IPS-20b (cell line): Measurements from ENCODE around the gene DEPDC5.

Experiments used
- H3K27ac ChIP-seq: one replicate; pipeline ENCODE4 v1.5.1; 2013; ENCODE audit warnings: low read length
- H3K27me3 ChIP-seq: 2 replicates; pipeline ENCODE4 v1.6.1; 2013; ENCODE audit warnings: mild to moderate bottlenecking, low read length, inconsistent platforms; ENCODE audit not compliant: insufficient read depth
- H3K36me3 ChIP-seq: 2 replicates; pipeline ENCODE4 v1.6.1; 2013; ENCODE audit warnings: low read depth, mild to moderate bottlenecking, inconsistent platforms, low read length, moderate library complexity; ENCODE audit not compliant: insufficient read depth
- H3K4me1 ChIP-seq: 2 replicates; pipeline ENCODE4 v1.6.1; 2013; ENCODE audit warnings: mild to moderate bottlenecking, control low read depth, inconsistent platforms, low read length, moderate library complexity; ENCODE audit not compliant: insufficient read depth
- H3K4me3 ChIP-seq: 2 replicates; pipeline ENCODE4 v1.5.1; 2013; ENCODE audit warnings: mild to moderate bottlenecking, low read length, inconsistent platforms
- H3K9ac ChIP-seq: 2 replicates; pipeline ENCODE4 v1.6.1; 2013; ENCODE audit warnings: low read depth, mild to moderate bottlenecking, inconsistent platforms, low read length, moderate library complexity
- H3K9me3 ChIP-seq: 2 replicates; pipeline ENCODE4 v1.6.1; 2013; ENCODE audit warnings: mild to moderate bottlenecking, low read depth, low read length, inconsistent platforms; ENCODE audit not compliant: insufficient read depth

The DEPDC5 gene

DNA sequence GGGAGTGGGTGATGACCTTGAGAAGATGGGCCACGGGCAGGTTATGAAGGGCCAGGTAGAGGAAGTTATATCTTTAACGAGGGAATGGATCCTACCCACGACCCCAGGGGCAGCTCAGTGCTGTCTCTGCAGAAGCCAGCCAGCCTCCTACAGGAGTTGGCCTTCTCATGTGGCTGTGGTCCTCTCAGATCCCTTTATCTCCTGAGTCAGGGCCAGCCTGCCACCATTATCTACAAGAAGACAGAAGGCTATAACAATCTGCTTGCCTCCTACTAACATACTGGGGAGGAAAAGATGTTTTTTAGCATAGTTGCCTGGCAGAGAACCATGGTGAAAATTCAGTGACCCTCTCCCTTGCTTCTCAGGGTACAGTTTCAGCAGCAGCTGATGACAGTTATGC lies 183.5 kb downstream of the DEPDC5 start:
- 0 out of 2 replicates have a peak, but pooled peaks cover 3% of the 10 kb centered on the region for H3K4me1 ChIP-seq
- no peak overlapping the region for H3K4me3 ChIP-seq
- H3K9ac ChIP-seq, result no peak overlapping the region
- no peak overlapping the region for H3K27ac ChIP-seq
- no peaks in the 10 kb centered on the region for H3K36me3 ChIP-seq
- no peaks in the 10 kb centered on the region for H3K27me3 ChIP-seq
- no peaks in the 10 kb centered on the region for H3K9me3 ChIP-seq

DNA sequence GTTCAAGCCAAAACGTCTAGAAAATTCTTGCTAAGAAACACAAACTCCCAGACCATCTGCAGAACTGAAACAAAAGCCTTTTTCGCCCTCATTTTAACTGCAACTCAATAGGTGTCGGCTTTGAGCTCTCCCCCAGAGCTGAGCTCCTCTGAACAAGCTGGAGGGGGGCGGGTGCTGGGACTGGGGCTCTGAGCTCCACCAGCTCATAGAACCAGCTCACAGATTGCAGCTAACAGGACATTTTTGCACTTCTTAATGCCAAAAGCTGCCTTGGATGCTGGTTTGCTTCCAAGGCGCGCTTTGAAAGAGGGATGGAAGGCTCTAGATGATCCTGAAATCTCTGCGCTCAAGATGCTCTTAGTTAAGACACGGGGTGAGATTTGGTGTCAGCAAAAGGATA lies 184.5 kb downstream of the DEPDC5 start:
- no peaks in the 10 kb centered on the region for H3K27me3 ChIP-seq
- no peaks in the 10 kb centered on the region for H3K36me3 ChIP-seq
- H3K27ac ChIP-seq, result no peak overlapping the region
- H3K4me3 ChIP-seq, result no peak overlapping the region
- no peak overlapping the region for H3K9ac ChIP-seq
- H3K4me1 ChIP-seq, result 0 out of 2 replicates have a peak, but pooled peaks cover 3% of the 10 kb centered on the region
- H3K9me3 ChIP-seq, result no peaks in the 10 kb centered on the region

DNA sequence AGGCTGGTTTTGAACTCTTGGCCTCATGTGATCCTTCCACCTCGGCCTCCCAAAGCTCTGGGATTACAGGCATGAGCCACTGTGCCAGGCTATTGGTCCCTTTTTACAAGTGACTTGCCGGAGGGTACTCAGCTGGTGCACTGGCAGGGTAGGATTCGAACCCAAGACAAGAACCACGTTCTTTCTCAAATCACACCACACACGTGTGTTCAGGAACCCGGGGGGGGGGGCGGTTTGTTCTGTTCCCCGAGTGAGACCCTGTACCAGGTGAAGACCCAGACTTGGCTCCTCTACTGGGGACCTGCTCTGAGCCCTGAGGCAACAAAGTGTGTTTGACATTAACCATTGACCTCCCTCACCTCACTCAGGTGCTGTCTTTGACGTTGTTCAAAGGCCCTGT lies 186.7 kb downstream of the DEPDC5 start:
- Histone ChIP-seq H3K36me3 (peaks cover 3% of the 10 kb centered on the region), H3K4me1 (peaks cover 3% of the 10 kb centered on the region; the same call in 1 of the 2 replicates), H3K9me3 (no peaks in the 10 kb centered on the region), H3K27me3 (no peaks in the 10 kb centered on the region), H3K4me3 (no peak overlapping the region), H3K27ac (no peak overlapping the region), H3K9ac (no peak overlapping the region)

DNA sequence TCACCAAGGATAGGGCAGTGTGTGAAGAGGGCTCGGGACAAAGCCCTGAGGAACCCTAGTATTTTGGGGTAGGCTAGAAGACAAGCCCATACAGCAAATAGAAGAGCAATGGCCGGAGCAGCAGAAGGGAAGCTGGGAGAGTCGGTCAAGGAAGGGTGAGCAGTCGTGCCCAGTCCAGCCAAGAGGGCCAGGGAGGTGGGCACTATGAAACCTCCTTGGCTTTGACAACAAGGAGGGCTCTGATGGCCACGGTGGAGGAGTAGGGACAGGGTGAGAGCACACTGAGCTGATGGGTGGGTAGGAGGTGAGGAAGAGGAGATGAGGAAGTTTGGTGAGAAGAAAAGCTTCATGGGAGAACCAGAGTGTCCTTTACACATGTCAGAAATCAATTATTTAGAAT lies 188.3 kb downstream of the DEPDC5 start:
- Histone ChIP-seq H3K36me3 (peaks cover 10% of the 10 kb centered on the region), H3K4me3 (no peak overlapping the region), H3K4me1 (peaks cover 11% of the 10 kb centered on the region), H3K27me3 (no peaks in the 10 kb centered on the region), H3K27ac (no peak overlapping the region), H3K9ac (no peak overlapping the region), H3K9me3 (no peaks in the 10 kb centered on the region)

DNA sequence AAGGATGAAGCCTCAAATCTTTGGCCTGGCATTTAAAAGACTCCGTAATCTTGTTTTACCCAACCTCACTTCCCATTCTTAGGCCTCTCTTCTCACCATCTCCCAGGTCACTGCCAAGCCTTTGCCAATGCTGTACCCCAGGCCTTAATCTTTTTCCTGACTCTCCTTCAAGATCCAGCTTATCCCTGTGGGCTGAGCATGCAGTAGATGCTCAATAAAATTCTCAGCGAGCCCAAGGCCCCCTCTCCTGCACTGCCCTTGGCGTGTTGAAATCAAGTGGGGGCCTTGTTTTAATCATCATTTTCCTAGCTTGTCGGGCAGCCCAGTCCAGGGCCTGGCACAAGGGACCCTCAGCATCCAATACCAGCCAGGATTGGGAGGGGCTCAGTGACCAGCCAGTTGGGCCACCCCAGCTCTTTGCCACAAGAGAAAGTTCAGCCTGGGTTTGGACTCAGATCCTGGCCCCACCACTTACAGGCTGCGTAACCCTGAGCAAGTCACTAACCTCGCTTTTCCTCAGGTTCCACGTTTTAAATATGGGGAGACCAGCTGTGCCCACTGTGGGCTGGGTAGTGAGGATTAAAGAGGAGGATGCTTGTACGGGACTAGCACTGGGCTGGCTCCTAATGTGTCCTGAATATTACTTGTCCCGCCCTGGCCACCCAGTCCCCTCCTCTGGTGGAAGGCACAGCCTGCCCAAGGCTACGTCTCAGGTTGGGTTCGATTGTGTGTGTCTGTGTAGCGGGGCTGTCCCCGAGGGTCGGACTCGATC lies 189.6 kb downstream of the DEPDC5 start:
- Histone ChIP-seq H3K27me3 (no peaks in the 10 kb centered on the region), H3K36me3 (peaks cover 23% of the 10 kb centered on the region), H3K27ac (peak overlapping the region; percentile 90), H3K9me3 (no peaks in the 10 kb centered on the region), H3K9ac (peak overlapping the region; percentile 91), H3K4me1 (peaks cover 13% of the 10 kb centered on the region), H3K4me3 (peak overlapping the region; percentile 74)

DNA sequence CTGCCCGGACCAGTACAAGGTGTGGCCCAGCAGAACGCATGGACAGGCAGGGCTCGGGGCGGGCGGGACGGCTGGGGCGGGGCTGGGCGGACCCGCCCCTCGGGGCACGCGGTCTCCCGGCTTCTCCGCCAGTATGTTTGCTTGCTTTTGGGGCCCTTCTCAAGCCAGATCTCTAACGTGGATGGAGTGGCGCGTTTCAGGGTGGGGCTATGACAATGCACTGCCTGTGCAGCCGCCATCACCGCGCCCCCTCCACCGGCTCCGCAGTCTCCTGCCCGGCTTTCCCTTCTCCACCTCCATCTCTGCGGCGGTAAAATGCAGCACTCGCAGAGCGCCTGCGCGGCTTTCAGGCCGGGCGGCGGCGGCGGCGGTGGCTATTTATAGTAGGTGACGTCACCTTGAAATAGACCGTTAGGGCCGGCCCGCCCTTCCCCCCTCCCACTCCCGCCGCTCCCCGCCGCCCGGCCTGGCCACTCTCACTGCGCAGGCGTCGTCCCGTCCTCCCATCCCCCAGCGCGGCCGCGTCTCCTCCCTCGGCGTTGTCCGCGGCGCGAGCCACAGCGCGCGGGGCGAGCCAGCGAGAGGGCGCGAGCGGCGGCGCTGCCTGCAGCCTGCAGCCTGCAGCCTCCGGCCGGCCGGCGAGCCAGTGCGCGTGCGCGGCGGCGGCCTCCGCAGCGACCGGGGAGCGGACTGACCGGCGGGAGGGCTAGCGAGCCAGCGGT lies 190.3 kb downstream of the DEPDC5 start, which contains the start of gene YWHAH:
TSS of gene YWHAH (plus strand) at position 558 of the 722 bp plus-strand sequence. CDS start 199 bp downstream, outside the sequence.
- Histone ChIP-seq H3K9ac (peak within 1 kb of the TSS; percentile 99), H3K4me1 (peaks cover 13% of the 10 kb centered on the region), H3K27me3 (no peaks in the 10 kb centered on the region), H3K9me3 (no peaks in the 10 kb centered on the region), H3K4me3 (peak within 1 kb of the TSS; percentile 96), H3K36me3 (peaks cover 29% of the 10 kb centered on the region), H3K27ac (peak within 1 kb of the TSS; percentile 90)

DNA sequence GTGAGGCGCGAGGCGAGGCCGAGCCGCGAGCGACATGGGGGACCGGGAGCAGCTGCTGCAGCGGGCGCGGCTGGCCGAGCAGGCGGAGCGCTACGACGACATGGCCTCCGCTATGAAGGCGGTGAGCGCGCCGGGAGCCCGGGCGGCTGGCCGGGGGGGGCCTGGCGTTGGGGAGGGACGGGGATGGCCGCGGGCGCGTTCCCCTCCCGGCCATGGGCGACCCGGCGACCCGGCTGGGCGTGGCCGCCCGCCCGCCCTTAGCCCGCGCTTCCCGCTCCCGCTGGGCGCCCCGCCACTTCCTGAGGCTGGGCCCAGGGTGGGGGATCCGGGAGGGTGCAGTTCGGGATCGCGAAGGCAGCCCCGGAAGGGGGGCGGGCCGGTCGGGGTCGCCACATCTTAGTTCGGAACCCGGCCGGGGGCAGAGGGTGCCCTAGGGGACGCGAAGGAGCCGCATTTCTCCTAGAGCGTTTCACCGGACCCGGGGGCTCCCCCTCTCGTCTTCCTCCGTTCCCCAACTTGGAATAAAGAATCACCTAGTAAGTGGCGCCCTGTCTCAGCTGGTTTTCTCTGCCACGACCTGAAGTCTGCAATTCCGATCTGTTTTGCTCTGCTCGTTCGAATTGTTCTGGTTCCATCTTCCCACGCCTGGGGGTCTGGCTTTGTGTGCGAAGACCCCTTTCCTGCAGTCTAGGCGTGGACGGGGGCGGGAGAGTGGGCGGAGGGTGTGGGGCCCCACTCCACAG lies 191.1 kb downstream of the DEPDC5 start:
- Histone ChIP-seq H3K36me3 (peaks cover 36% of the 10 kb centered on the region), H3K27me3 (no peaks in the 10 kb centered on the region), H3K9me3 (no peaks in the 10 kb centered on the region), H3K9ac (peak overlapping the region; percentile 99), H3K4me1 (peaks cover 13% of the 10 kb centered on the region), H3K27ac (peak overlapping the region; percentile 74), H3K4me3 (peak overlapping the region; percentile 96)

DNA sequence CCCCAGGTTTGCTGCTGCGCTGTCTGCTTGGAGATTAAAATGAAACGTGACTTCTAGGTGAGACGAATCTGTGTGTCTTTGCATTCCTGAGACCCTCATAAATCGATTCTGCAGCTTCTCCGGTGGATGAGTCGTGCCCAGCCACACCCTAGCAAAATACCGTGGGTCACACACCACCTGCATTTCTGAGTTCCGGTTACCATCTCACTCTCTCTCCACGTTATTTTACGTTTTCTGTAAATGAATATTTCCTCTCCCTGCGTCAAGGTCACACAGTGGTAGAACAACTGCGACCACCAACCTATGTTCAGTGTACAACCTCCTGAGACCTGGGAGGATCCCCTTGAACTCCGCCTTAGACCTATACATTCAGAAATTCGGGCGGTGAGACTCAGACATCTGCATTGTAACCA lies 191.6 kb downstream of the DEPDC5 start:
- Histone ChIP-seq H3K27ac (peak overlapping the region; percentile 71), H3K4me3 (peak overlapping the region; percentile 96), H3K27me3 (no peaks in the 10 kb centered on the region), H3K9me3 (no peaks in the 10 kb centered on the region), H3K36me3 (peaks cover 41% of the 10 kb centered on the region), H3K9ac (peak overlapping the region; percentile 99), H3K4me1 (peaks cover 13% of the 10 kb centered on the region)

DNA sequence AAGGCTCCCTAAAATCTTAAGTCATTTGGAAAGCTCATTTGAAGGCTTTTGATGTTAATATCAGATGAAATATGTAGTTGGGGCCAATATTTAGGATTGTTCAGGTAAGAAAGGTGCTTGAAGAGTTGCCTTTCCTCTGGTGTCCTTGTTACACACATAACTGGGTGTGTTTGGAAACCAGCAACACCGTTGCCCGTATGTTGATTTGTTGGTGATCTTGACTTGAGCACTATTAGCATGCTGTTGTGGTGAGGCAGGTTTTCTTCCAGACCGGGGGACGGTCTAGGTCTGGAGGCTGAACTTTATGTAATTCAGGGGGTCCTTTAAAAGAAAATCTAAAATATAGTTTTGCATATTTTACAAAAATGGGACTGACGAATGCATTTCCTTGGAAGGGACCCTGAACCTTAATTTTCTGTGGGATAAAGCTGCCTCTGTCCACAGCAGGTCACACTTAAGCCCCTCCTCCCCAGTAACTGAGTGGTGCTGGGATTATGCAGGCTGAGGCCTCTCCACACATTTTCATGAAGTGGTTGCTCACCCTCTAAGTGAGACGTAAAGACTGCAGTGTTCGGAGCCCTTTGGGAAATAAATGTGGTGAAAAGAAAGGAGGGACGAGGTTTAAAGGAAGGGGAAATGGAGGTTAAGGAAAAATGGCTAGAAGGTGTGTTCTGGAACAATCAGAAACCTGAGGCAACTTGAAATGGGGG lies 192.3 kb downstream of the DEPDC5 start:
- H3K4me3 ChIP-seq, result peak overlapping the region; percentile 96
- no peaks in the 10 kb centered on the region for H3K27me3 ChIP-seq
- peak overlapping the region; percentile 99; the same call in 1 of the 2 replicates for H3K9ac ChIP-seq
- H3K36me3 ChIP-seq, result peaks cover 47% of the 10 kb centered on the region
- H3K27ac ChIP-seq, result no peak overlapping the region
- H3K4me1 ChIP-seq, result peaks cover 13% of the 10 kb centered on the region
- no peaks in the 10 kb centered on the region for H3K9me3 ChIP-seq

DNA sequence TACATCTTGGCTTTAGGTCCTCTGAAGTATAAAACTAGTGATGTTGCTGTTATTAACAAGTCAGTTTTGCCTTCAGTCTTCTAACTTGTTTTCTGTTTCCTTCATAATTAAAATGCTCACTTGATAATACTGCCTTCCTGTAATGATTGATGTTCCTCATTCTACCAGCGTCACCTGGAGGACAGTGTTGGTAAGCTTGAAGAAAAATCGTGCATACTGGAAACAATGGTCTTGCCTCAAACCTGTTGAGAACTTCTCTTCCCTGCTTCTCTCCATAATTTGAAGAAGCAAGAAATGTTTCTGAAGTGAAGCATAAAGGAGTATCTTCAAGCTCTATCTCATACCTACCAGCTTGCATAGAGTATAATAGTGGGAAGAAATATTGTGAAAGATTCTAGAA lies 193.5 kb downstream of the DEPDC5 start:
- Histone ChIP-seq H3K27me3 (no peaks in the 10 kb centered on the region), H3K9me3 (no peaks in the 10 kb centered on the region), H3K27ac (no peak overlapping the region), H3K4me3 (peak overlapping the region; percentile 96), H3K36me3 (peaks cover 59% of the 10 kb centered on the region), H3K9ac (no peak overlapping the region), H3K4me1 (peaks cover 15% of the 10 kb centered on the region)

DNA sequence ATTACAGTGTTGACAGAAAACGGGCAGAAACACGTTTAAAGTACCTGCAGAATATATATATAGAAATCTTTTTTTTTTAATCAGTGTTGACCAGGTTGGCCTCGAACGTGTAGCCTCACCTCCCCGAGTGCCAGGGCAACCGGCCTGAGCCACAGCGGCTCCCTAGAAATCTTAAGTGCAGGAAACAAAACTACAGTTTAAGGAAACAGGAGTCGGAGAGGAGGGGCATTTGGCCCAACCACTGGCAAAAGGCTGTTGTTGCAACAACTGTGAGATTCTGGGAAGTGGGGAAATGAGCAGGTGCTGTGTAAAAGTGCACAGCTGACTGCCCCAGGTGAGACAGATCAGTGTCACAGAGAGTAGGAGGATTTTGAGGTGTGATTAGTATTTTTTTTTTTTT lies 194.2 kb downstream of the DEPDC5 start:
- Histone ChIP-seq H3K4me3 (no peak overlapping the region), H3K27ac (no peak overlapping the region), H3K36me3 (peaks cover 66% of the 10 kb centered on the region), H3K9me3 (no peaks in the 10 kb centered on the region), H3K27me3 (no peaks in the 10 kb centered on the region), H3K9ac (no peak overlapping the region), H3K4me1 (peaks cover 21% of the 10 kb centered on the region)
